ENCODE results near the gene PNPLA1.
A peak's percentile ranks its signal among the peaks of the same experiment; 100 is the strongest.

The PNPLA1 gene

GRCh38 chr6:36285797-36286196, 15.9 kb downstream of the PNPLA1 start:
- DNase-seq, result no peak

- DNase-seq, result no peak
Observed at GRCh38 chr6:36286858-36287257, 17.0 kb downstream of the PNPLA1 start.

- DNase-seq, result no peak
Observed at GRCh38 chr6:36289281-36289878, 19.5 kb downstream of the PNPLA1 start.

- DNase-seq, result no peak
Observed at GRCh38 chr6:36290668-36291620, 21.1 kb downstream of the PNPLA1 start.

- DNase-seq, result no peak
Observed at GRCh38 chr6:36292170-36292569, 22.3 kb downstream of the PNPLA1 start.

- DNase-seq, result no peak
Observed at GRCh38 chr6:36296240-36296639, 26.4 kb downstream of the PNPLA1 start.

- DNase-seq, result no peak
Observed at GRCh38 chr6:36297051-36297450, 27.2 kb downstream of the PNPLA1 start.

- no peak for DNase-seq
Observed at GRCh38 chr6:36297511-36297910, 27.7 kb downstream of the PNPLA1 start.

- no peak for DNase-seq
Observed at GRCh38 chr6:36298027-36298426, 28.2 kb downstream of the PNPLA1 start.

GRCh38 chr6:36301085-36301658, 31.3 kb downstream of the PNPLA1 start:
- no peak for DNase-seq

GRCh38 chr6:36301781-36302180, 31.9 kb downstream of the PNPLA1 start:
- no peak for DNase-seq

- DNase-seq, result peak; percentile 97
Observed at GRCh38 chr6:36302227-36302976, 32.5 kb downstream of the PNPLA1 start.

- no peak for DNase-seq
Observed at GRCh38 chr6:36305885-36306284, 36.0 kb downstream of the PNPLA1 start.

GRCh38 chr6:36306375-36306774, 36.5 kb downstream of the PNPLA1 start:
- DNase-seq, result no peak

- DNase-seq, result no peak
Observed at GRCh38 chr6:36308514-36308913, 38.7 kb downstream of the PNPLA1 start.

GRCh38 chr6:36309203-36309602, 39.3 kb downstream of the PNPLA1 start:
- no peak for DNase-seq

GRCh38 chr6:36309900-36310299, 40.0 kb downstream of the PNPLA1 start:
- DNase-seq, result no peak

GRCh38 chr6:36312854-36313648, 43.2 kb downstream of the PNPLA1 start:
- no peak for DNase-seq

GRCh38 chr6:36313649-36313936, 43.7 kb downstream of the PNPLA1 start:
- no peak for DNase-seq

GRCh38 chr6:36314221-36315014, 44.6 kb downstream of the PNPLA1 start:
- no peak for DNase-seq

- DNase-seq, result no peak
Observed at GRCh38 chr6:36315921-36316320, 46.1 kb downstream of the PNPLA1 start.

GRCh38 chr6:36317623-36318022, 47.8 kb downstream of the PNPLA1 start:
- no peak for DNase-seq

Data from activated CD8-positive, alpha-beta memory T cell treated with anti-CD3 and anti-CD28 coated beads, Interleukin-2, amount 50 U/mL, for 48 hours (primary cell).